BJ (cell line): ENCODE results near the gene DIS3L2. TPM values are rescaled to one million over a fixed set of nuclear protein-coding genes. Genes with fewer than 3 reads are reported as not detected.

Experiments used
- CTCF ChIA-PET: fragments of 350-600 bp; formaldehyde crosslinking; extraction: SDS; loops from one replicate; lab custom pipeline; 2021; ENCODE audit warnings: antibody characterized with exemption, inconsistent platforms; lab: Yijun Ruan, JAX
- POLR2A ChIA-PET: fragments of 300-600 bp; sonication (Branson Sonifier 250); formaldehyde crosslinking; extraction: SDS; loops from one replicate; lab custom pipeline; 2021; ENCODE audit warnings: antibody characterized with exemption; lab: Charles Lee
- DNase-seq: peaks from one replicate; pipeline ENCODE4 v3.0.0-alpha.2; 2011; ENCODE audit warnings: low read depth
- H3K27me3 ChIP-seq: 2 replicates; pipeline ENCODE4 v1.6.0; 2011; ENCODE audit warnings: low read length; ENCODE audit not compliant: control insufficient read depth, insufficient read depth
- H3K36me3 ChIP-seq: 2 replicates; pipeline ENCODE4 v1.5.1; 2011; ENCODE audit warnings: low read length; ENCODE audit not compliant: control insufficient read depth, insufficient read depth
- H3K4me3 ChIP-seq: 2 replicates; pipeline ENCODE4 v1.5.1; 2011; ENCODE audit warnings: low read depth, mild to moderate bottlenecking, control low read depth, low read length
- polyA plus RNA-seq: library from polyadenylated mRNA; depleted of rRNA; stranded (reverse); fragments of >200 nt; gene quantifications from 2 replicates; pipeline ENCODE4 v1.2.3, GENCODE V29; 2011
- TF ChIP-seq, protein P1 (sequence below): IDR thresholded peaks from 2 replicates; pipeline ENCODE4 v1.5.1; 2011; ENCODE audit warnings: low read depth, mild to moderate bottlenecking, control low read depth, inconsistent platforms, low read length, moderate library complexity; ENCODE audit not compliant: insufficient read depth

DIS3L2 gene
- polyA plus RNA-seq, 1 experiment, result 12.4 TPM

DNA sequence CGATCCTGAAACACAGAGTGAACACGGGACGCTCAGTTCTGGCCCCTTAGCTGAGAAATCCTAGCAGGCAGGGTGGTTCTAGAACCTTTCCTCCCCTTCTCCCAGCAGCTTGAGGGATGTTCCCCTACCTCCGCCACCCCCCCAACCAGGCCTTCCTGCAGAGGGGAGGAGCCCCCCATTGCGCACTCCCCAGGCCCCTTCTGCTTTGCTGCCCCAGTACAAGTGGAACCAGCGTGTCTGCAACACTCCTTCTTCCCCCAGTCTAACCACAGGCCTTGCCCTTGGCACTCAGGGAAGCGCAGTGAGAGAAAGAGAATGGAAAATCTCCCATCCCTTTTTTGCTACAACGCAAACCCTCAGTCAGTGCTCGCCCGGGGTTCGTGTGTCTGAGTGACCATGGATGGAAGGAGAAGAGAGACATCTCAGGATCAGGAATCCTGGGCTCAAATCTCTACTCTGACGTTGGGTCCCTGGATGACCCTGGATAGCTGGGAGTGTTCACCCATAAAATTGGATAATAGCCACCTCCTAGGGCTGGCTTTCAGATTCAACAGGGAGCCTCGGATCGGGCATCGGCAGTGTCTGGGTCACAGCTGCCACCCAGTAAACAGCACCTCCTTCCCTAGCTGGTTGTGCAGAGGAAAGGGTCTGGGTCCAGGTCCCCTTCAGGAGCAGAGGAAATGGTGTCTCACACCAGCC is 39.1 kb upstream of the DIS3L2 start:
- no peak for DNase-seq
- H3K4me3 ChIP-seq, result no peak overlapping the region
- peaks cover 24% of the 10 kb centered on the region for H3K27me3 ChIP-seq
- TF ChIP-seq, protein P1, sequence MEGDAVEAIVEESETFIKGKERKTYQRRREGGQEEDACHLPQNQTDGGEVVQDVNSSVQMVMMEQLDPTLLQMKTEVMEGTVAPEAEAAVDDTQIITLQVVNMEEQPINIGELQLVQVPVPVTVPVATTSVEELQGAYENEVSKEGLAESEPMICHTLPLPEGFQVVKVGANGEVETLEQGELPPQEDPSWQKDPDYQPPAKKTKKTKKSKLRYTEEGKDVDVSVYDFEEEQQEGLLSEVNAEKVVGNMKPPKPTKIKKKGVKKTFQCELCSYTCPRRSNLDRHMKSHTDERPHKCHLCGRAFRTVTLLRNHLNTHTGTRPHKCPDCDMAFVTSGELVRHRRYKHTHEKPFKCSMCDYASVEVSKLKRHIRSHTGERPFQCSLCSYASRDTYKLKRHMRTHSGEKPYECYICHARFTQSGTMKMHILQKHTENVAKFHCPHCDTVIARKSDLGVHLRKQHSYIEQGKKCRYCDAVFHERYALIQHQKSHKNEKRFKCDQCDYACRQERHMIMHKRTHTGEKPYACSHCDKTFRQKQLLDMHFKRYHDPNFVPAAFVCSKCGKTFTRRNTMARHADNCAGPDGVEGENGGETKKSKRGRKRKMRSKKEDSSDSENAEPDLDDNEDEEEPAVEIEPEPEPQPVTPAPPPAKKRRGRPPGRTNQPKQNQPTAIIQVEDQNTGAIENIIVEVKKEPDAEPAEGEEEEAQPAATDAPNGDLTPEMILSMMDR, result no peak
- H3K36me3 ChIP-seq, result no peaks in the 10 kb centered on the region
- POLR2A ChIA-PET, result no interaction called here
- CTCF ChIA-PET, result interaction anchor here (0.7 to 13.5 kb wide), 6 partner anchors 8 to 517 kb away, joined by 3 to 186 read pairs (median 43); no protein-coding TSS in a partner anchor

DNA sequence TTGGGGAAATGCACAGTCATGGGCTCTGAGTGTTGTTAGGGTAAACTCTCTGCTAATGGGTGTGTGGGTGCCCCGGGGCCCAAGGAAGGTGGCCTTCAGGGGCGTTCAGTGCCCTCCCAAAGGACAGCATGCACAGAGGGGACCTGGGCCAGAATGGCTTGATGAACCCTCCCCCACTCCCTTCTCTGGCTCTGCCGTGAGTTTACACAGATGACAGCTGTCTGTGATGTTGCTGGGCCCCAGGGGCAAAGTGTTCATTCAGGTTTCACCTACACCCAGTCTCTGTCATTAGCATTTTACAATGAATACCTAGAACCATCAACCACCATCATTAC is 38.5 kb upstream of the DIS3L2 start:
- H3K27me3 ChIP-seq, result peaks cover 28% of the 10 kb centered on the region
- H3K4me3 ChIP-seq, result no peak overlapping the region
- CTCF ChIA-PET, result interaction anchor here (1.1 to 13.5 kb wide), 8 partner anchors 9 to 441 kb away, joined by 3 to 186 read pairs (median 20); no protein-coding TSS in a partner anchor
- TF ChIP-seq, protein P1, result no peak
- DNase-seq, result no peak
- POLR2A ChIA-PET, result no interaction called here
- no peaks in the 10 kb centered on the region for H3K36me3 ChIP-seq

DNA sequence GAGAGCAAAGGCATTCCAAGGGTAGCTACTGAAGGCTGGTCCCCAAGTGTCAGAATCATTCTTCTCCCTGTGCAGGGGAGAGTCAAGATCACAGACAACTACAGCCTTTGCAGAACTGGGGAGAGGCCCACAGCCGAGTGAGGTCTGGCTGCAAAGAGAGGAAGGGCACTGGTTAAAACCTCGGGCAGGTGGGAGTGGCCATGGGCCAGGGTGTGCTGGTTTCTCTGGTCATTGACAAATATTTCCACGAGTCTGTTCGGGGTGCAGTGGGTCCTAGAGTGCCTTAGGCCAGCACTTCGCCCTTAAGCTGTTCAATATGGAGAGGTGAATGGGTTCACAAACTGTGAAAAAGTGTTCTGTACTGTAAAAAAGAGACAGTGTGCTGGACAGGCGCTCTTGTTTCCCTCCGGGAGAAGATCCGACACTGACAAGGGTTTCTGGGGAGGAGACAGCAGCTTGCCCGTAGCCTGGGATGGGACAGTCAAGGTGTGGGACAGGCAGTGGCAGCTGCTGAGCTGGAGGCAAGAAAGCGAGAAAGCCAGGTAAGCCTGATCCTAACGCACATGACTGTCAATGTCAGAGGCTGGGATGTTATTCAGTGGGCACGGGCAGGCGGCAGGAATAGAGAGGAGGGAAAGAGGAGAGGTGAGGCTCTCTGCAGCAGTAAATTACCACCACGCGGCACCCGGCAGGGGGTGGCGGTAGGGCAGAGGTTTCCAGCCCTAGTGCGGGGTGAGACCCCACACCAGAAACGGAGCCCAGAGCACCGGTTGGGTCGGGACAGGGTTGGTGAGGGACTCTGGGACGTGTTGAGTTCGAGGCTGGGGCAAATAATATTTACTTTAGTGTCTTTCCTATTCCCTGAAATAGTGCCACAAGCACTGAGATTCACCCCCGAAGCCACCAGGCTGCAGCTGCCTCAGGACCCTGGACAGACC is 37.3 kb upstream of the DIS3L2 start:
- ChIA-PET CTCF (interaction anchor here (0.8 to 13.5 kb wide), 24 partner anchors 10 to 518 kb away, joined by 3 to 186 read pairs (median 7); no protein-coding TSS in a partner anchor), POLR2A (no interaction called here)
- H3K4me3 ChIP-seq, result no peak overlapping the region
- H3K36me3 ChIP-seq, result no peaks in the 10 kb centered on the region
- TF ChIP-seq, protein P1, result no peak
- H3K27me3 ChIP-seq, result peaks cover 34% of the 10 kb centered on the region
- no peak for DNase-seq

DNA sequence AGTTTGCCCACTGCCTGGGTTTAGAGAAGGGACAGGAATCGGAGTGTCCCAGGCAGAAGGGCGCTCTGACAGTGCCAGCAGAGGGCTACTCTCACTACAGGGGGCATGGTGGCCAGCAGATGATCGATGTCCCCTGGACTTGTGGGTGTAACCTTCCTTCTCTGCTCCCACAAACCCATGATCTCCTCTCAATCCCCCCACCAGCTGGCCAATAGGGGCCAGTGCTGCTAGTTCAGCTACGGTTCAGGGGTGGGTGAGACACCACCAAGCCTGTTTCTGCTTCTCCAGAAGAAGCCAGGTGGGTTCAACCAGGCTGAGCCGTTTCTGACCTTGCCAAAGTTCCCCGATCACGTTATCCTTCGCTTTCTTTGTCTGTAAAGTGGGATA is 36.6 kb upstream of the DIS3L2 start:
- H3K4me3 ChIP-seq, result no peak overlapping the region
- no peak for DNase-seq
- ChIA-PET POLR2A (no interaction called here), CTCF (interaction anchor here (1.0 to 13.5 kb wide), 33 partner anchors 9 to 518 kb away, joined by 3 to 186 read pairs (median 6); no protein-coding TSS in a partner anchor)
- H3K27me3 ChIP-seq, result peaks cover 40% of the 10 kb centered on the region
- no peaks in the 10 kb centered on the region for H3K36me3 ChIP-seq
- TF ChIP-seq, protein P1, result no peak
